OCI-LY3 (cell line): ENCODE measurements around the gene GIGYF1.
"Not testable (repeated sequence)": the region's sequence is repeated elsewhere in the genome, so short reads cannot be mapped to it uniquely, and the experiment has no call there.

ENCODE experiments used
- H2AFZ ChIP-seq: fragments of 200-600, 300-600 bp; shearing (Covaris generic); 2 replicates; pipeline ENCODE4 v1.6.0; 2014; ENCODE audit warnings: antibody characterized with exemption, low read depth, low read length
- H3K27ac ChIP-seq: fragments of 200-600, 300-600 bp; sonication (generic); 2 replicates; pipeline ENCODE4 v1.5.1; 2014; ENCODE audit warnings: mild to moderate bottlenecking, low read length, moderate library complexity, mixed read lengths
- H3K27me3 ChIP-seq: fragments of 200-600, 300-600 bp; sonication (generic); 2 replicates; pipeline ENCODE4 v1.6.1; 2014; ENCODE audit warnings: low read depth, low read length, mixed read lengths
- H3K36me3 ChIP-seq: fragments of 200-600, 300-600 bp; sonication (generic); replicated peaks from 2 replicates; pipeline ENCODE3; 2014; ENCODE audit warnings: low read depth, low read length, mixed read lengths
- H3K4me1 ChIP-seq: fragments of 300-600, 200-600 bp; sonication (generic); 2 replicates; pipeline ENCODE4 v1.6.1; 2014; ENCODE audit warnings: low read length, mixed read lengths
- H3K4me2 ChIP-seq: fragments of 200-600, 300-600 bp; sonication (generic); 2 replicates; pipeline ENCODE4 v1.6.1; 2014; ENCODE audit warnings: low read length, mixed read lengths
- H3K4me3 ChIP-seq: fragments of 300-600, 200-600 bp; sonication (generic); 2 replicates; pipeline ENCODE4 v1.5.1; 2014; ENCODE audit warnings: antibody characterized with exemption, mild to moderate bottlenecking, low read length, moderate library complexity
- H3K79me2 ChIP-seq: fragments of 300-600, 200-600 bp; shearing (Covaris generic); 2 replicates; pipeline ENCODE4 v1.6.1; 2014; ENCODE audit warnings: mild to moderate bottlenecking, low read length, mixed read lengths
- H3K9ac ChIP-seq: fragments of 300-600, 200-600 bp; shearing (Covaris generic); 2 replicates; pipeline ENCODE4 v1.6.0; 2014; ENCODE audit warnings: mild to moderate bottlenecking, low read length, moderate library complexity
- H3K9me3 ChIP-seq: fragments of 200-600, 300-600 bp; shearing (Covaris generic); 2 replicates; pipeline ENCODE4 v1.6.1; 2014; ENCODE audit warnings: low read length, mixed read lengths; ENCODE audit not compliant: insufficient read depth
- H4K20me1 ChIP-seq: fragments of 200-600, 300-600 bp; sonication (generic); 2 replicates; pipeline ENCODE4 v1.6.1; 2016; ENCODE audit warnings: low read length, mixed read lengths; ENCODE audit not compliant: insufficient read depth
- EZH2phosphoT487 ChIP-seq: fragments of 200-600 bp; shearing (Covaris generic); IDR thresholded peaks from 2 replicates; pipeline ENCODE4 v1.6.1; 2018; ENCODE audit warnings: antibody characterized with exemption, mixed run types, low read depth
- TF ChIP-seq, protein P1 (sequence below): fragments of 200-600, 300-600 bp; sonication (generic); IDR thresholded peaks from 2 replicates; pipeline ENCODE4 v1.5.1; 2014; ENCODE audit warnings: antibody characterized with exemption, low read length, low read depth

The GIGYF1 gene

DNA sequence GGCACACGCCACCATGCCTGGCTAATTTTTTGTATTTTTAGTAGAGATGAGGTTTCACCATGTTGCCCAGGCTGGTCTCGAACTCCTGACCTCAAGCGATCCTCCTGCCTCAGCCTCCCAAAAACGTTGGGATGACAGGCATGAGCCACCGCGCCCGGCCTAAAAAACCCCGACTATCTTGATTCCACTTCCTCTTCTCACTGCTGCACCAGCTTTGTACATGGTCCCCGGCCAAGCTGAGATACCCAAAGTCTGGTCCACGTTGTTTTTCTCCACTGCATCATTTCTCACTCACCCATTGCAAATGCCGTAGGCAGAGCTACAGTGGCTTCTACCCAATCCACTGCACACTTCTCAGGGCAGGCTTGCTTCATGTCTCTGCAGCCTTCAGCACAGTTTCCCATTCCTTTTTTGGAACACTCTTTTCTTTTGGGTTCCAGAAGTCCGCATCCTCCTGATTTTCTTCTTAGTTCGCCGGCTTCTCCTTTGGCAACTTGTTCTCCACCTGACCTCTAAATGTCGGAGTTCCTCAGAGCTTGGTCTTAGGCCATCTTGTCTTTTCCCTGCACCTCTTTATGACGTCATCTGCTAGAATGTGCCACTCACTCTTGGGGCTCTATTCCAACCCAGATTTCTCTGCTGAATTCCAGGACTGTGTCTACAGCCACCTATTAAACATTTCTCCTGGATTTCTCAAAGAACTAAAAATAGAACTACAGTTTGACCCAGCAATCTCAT lies 26.6 kb downstream of the GIGYF1 start:
- Histone ChIP-seq H2AFZ (no peak overlapping the region), H3K4me2 (no peak overlapping the region), H3K36me3 (no peaks in the 10 kb centered on the region), H3K9ac (no peak overlapping the region), H3K4me3 (no peak overlapping the region), H3K27ac (no peak overlapping the region), H3K9me3 (no peaks in the 10 kb centered on the region), H3K4me1 (no peaks in the 10 kb centered on the region), H3K27me3 (no peaks in the 10 kb centered on the region; the same call in 1 of the 2 replicates), H4K20me1 (no peaks in the 10 kb centered on the region), H3K79me2 (no peaks in the 10 kb centered on the region)
- TF ChIP-seq EZH2phosphoT487: no peak

- Histone ChIP-seq H3K36me3 (no peaks in the 10 kb centered on the region), H3K79me2 (no peaks in the 10 kb centered on the region), H4K20me1 (no peaks in the 10 kb centered on the region), H3K27me3 (no peaks in the 10 kb centered on the region; the same call in 1 of the 2 replicates), H3K9me3 (no peaks in the 10 kb centered on the region), H3K4me1 (no peaks in the 10 kb centered on the region), H3K27ac (no peak overlapping the region), H3K4me2 (no peak overlapping the region), H2AFZ (no peak overlapping the region), H3K9ac (no peak overlapping the region), H3K4me3 (no peak overlapping the region)
- TF ChIP-seq, protein P1, sequence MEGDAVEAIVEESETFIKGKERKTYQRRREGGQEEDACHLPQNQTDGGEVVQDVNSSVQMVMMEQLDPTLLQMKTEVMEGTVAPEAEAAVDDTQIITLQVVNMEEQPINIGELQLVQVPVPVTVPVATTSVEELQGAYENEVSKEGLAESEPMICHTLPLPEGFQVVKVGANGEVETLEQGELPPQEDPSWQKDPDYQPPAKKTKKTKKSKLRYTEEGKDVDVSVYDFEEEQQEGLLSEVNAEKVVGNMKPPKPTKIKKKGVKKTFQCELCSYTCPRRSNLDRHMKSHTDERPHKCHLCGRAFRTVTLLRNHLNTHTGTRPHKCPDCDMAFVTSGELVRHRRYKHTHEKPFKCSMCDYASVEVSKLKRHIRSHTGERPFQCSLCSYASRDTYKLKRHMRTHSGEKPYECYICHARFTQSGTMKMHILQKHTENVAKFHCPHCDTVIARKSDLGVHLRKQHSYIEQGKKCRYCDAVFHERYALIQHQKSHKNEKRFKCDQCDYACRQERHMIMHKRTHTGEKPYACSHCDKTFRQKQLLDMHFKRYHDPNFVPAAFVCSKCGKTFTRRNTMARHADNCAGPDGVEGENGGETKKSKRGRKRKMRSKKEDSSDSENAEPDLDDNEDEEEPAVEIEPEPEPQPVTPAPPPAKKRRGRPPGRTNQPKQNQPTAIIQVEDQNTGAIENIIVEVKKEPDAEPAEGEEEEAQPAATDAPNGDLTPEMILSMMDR: no peak
- TF ChIP-seq EZH2phosphoT487: no peak
These were observed 28.8 kb downstream of the GIGYF1 start for GRCh38 chr7:100665168-100665726.

DNA sequence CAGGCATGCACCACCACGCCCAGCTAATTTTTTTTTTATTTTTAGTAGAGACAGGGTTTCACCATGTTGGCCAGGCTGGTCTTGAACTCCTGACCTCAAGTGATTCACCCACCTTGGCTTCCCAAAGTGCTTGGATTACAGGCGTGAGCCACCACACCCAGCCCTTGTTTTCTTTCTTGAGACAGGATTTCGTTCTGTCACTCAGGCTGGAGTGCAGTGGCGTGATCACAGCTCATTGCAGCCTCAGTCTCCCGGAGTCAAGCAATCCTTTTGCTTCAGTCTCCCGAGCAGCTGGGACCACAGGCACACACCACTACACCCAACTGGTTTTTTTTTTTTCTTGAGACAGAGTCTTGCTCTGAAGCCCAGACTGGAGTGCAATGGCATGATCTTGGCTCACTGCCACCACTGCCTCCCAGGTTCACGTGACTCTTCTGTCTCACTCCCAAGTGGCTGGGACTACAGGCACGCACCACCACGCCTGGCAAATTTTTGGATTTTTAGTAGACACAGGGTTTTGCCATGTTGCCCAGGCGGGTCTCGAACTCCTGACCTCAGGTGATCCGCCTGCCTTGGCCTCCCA lies 31.8 kb downstream of the GIGYF1 start:
- H3K9ac ChIP-seq, H3K27ac ChIP-seq, H3K4me3 ChIP-seq, H3K79me2 ChIP-seq, H2AFZ ChIP-seq, H3K36me3 ChIP-seq, H3K4me2 ChIP-seq, H4K20me1 ChIP-seq, H3K4me1 ChIP-seq, H3K27me3 ChIP-seq, H3K9me3 ChIP-seq: not testable (repeated sequence)

GRCh38 chr7:100655908-100656674 lies 38.0 kb downstream of the GIGYF1 start, which contains the start of gene ACTL6B:
TSS of gene ACTL6B (minus strand) at chr7:100656448. CDS start at chr7:100656354, 94 bp downstream.
- H3K27ac ChIP-seq: no peak within 1 kb of the TSS
- no peak within 1 kb of the TSS for H3K9ac ChIP-seq
- no peaks in the 10 kb centered on the region for H3K79me2 ChIP-seq
- no peak within 1 kb of the TSS for H3K4me2 ChIP-seq
- H3K27me3 ChIP-seq: no peaks in the 10 kb centered on the region
- H3K4me3 ChIP-seq: no peak within 1 kb of the TSS
- H3K36me3 ChIP-seq: no peaks in the 10 kb centered on the region
- no peak for TF ChIP-seq EZH2phosphoT487
- TF ChIP-seq, protein P1: no peak
- H3K4me1 ChIP-seq: no peaks in the 10 kb centered on the region
- no peaks in the 10 kb centered on the region for H3K9me3 ChIP-seq
- no peaks in the 10 kb centered on the region for H4K20me1 ChIP-seq
- H2AFZ ChIP-seq: no peak within 1 kb of the TSS
